Measurements from ENCODE around the gene UGDH. TPM values are rescaled to one million over a fixed set of nuclear protein-coding genes. Genes with fewer than 3 reads are reported as not detected.

UGDH gene
- total RNA-seq, 1 donor from 2014 or later: 11.5 TPM

DNA sequence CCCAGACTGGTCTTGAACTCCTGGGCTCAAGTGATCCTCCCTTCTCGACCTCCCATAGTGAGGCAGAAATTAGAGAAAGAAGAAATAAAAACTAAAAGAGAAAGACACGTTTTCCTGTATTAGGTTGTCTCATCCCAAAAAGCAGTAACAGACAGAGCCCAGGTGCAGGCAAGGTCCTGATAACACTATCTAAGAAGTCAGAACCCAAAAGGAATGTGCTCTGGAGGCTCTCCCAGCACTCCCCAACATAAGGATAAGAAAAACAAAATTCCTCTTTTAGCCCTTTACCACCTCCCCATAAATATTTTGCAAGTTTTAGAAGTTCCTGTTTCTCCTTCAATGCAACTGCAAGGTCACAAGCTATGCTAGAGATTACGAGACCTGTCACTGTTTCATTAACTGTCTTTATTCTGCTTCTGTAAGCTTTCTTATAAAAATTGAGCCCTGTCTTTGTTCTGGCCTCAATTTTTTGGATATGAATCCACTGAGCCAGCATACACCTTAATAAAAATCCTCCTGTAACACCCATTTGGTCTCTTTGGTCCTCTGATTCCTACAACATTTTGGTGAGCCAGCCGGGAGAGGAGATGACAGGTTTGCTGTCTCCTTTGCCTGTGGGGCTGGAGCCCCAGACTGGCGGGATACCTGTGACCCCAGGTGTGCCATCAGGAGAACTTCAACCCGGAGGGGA lies 42.5 kb downstream of the UGDH start:
- DNase-seq: no peak
- Histone ChIP-seq H3K4me1 (no peaks in the 10 kb centered on the region), H3K36me3 (no peaks in the 10 kb centered on the region), H3K27ac (replicated peaks) (no peak overlapping the region), H3K9me3 (replicated peaks) (no peaks in the 10 kb centered on the region), H3K4me3 (no peak overlapping the region), H3K27me3 (ENCODE audit: low read depth) (no peaks in the 10 kb centered on the region)
- intact Hi-C loops (cut with micrococcal nuclease): no loop called here
- TF ChIP-seq CTCF (IDR thresholded peaks at IDR 0.05; ENCODE audit: borderline replicate concordance): no peak

DNA sequence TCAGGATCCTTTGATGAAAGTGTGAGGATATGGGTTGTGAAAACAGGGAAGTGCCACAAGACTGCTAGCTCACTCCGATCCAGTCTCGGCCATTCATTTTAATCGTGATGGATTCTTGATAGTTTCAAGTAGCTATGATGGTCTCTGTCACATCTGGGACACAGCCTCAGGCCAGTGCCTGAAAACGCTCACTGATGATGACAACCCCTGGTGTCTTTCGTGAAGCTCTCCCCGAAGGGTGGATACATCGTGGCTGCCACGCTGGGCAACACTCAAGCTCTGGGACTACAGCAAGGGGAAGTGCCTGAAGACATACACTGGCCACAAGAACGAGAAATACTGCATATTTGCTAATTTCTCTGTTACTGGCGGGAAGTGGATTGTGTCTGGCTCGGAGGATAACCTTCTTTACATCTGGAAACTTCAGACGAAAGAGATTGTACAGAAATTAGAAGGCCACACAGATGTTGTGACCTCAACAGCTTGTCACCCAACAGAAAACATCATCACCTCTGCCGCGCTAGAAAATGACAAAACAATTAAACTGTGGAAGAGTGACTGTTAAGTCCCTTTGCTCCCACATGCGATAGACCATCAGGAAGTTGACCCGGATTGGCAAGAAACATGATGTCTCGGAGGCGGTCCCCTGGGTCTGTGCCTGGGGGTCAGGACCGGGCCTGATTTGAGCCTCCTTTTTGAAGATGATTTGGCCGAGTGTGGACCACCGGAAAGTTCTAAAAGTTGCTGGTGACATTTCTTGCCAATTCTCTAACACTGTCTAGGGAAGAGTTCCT lies 46.1 kb downstream of the UGDH start:
- intact Hi-C loops (cut with micrococcal nuclease): no loop called here
- H3K27me3 ChIP-seq (ENCODE audit: low read depth): no peaks in the 10 kb centered on the region
- peaks cover 17% of the 10 kb centered on the region for H3K36me3 ChIP-seq
- no peak for DNase-seq
- H3K4me3 ChIP-seq: no peak overlapping the region
- H3K4me1 ChIP-seq: no peaks in the 10 kb centered on the region
- no peak overlapping the region for H3K27ac ChIP-seq (replicated peaks)
- no peak for TF ChIP-seq CTCF (IDR thresholded peaks at IDR 0.05; ENCODE audit: borderline replicate concordance)
- H3K9me3 ChIP-seq (replicated peaks): no peaks in the 10 kb centered on the region

DNA sequence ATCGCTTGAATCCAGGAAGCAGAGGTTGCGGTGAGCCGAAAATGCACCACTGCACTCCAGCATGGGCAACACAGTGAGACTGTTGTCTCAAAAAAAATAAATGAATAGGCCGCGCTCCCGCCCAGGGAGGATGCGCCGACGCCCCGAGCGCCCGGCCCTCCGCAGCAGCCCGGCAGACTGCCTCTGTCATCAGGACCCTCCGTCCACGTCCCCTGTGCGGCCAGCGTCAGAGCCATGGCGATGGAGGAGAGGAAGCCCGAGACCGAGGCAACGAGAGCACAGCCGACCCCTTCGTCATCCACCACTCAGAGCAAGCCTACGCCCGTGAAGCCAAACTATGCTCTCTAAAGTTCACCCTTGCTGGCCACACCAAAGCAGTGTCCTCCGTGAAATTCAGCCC lies 47.0 kb downstream of the UGDH start:
- intact Hi-C loops (cut with micrococcal nuclease): no loop called here
- Histone ChIP-seq H3K27ac (replicated peaks) (no peak overlapping the region), H3K4me1 (no peaks in the 10 kb centered on the region), H3K27me3 (ENCODE audit: low read depth) (no peaks in the 10 kb centered on the region), H3K36me3 (peaks cover 18% of the 10 kb centered on the region), H3K4me3 (no peak overlapping the region), H3K9me3 (replicated peaks) (no peaks in the 10 kb centered on the region)
- no peak for TF ChIP-seq CTCF (IDR thresholded peaks at IDR 0.05; ENCODE audit: borderline replicate concordance)
- DNase-seq: no peak

DNA sequence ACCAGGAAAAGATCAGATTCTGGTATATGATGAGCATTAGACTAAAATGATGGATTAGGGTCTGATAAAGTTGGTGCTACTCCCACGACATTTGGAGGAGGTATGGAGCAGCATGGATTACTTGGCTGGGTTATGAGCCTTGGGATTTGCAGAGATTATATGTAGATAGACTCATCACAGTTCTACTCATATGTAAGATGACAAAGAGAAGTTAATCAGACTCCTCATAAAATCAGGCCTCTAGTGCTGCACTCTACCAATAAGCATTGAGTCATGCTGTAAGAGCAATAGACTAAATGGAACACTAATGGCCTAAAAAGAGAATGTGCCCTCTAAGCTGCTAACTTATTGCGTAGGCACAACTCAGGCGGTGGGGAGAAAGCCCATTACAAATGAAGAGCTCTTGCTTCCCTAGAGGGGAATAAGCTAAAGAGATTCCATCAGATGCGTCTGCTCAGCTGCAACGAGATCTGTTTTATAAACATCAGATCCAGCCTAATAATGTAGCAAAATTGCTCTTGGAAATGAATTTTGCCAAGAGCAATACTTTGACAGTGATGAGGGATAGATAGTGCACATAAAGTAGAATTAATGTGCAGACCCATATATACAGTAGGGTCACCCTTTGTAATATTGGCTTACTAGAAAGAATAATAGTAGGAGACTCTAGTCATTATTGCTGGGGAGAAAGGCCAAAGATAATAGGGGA lies 50.9 kb downstream of the UGDH start:
- TF ChIP-seq CTCF (IDR thresholded peaks at IDR 0.05; ENCODE audit: borderline replicate concordance): no peak
- DNase-seq: no peak
- H3K36me3 ChIP-seq: peaks cover 51% of the 10 kb centered on the region

GRCh38 chr4:39472396-39472795 lies 54.8 kb downstream of the UGDH start:
- no peak for TF ChIP-seq CTCF (IDR thresholded peaks at IDR 0.05; ENCODE audit: borderline replicate concordance)

More for the DNA sequence above, 50.9 kb downstream of the UGDH start:
- Histone ChIP-seq H3K27me3 (ENCODE audit: low read depth) (no peaks in the 10 kb centered on the region), H3K4me3 (no peak overlapping the region), H3K4me1 (no peaks in the 10 kb centered on the region), H3K27ac (replicated peaks) (no peak overlapping the region), H3K9me3 (replicated peaks) (no peaks in the 10 kb centered on the region)
- intact Hi-C loops (cut with micrococcal nuclease): no loop called here

More at GRCh38 chr4:39472396-39472795, 54.8 kb downstream of the UGDH start:
- Histone ChIP-seq H3K27me3 (ENCODE audit: low read depth) (no peaks in the 10 kb centered on the region), H3K36me3 (peaks cover 66% of the 10 kb centered on the region), H3K27ac (replicated peaks) (no peak overlapping the region), H3K4me3 (no peak overlapping the region), H3K9me3 (replicated peaks) (no peaks in the 10 kb centered on the region), H3K4me1 (no peaks in the 10 kb centered on the region)
- intact Hi-C loops (cut with micrococcal nuclease): no loop called here
- no peak for DNase-seq

Measured in left ventricle myocardium inferior (tissue), 1 donor.